ENCODE results near the gene DNAJC15.
"Not testable (repeated sequence)": the region's sequence is repeated elsewhere in the genome, so short reads cannot be mapped to it uniquely, and the experiment has no call there.

Gene DNAJC15

DNA sequence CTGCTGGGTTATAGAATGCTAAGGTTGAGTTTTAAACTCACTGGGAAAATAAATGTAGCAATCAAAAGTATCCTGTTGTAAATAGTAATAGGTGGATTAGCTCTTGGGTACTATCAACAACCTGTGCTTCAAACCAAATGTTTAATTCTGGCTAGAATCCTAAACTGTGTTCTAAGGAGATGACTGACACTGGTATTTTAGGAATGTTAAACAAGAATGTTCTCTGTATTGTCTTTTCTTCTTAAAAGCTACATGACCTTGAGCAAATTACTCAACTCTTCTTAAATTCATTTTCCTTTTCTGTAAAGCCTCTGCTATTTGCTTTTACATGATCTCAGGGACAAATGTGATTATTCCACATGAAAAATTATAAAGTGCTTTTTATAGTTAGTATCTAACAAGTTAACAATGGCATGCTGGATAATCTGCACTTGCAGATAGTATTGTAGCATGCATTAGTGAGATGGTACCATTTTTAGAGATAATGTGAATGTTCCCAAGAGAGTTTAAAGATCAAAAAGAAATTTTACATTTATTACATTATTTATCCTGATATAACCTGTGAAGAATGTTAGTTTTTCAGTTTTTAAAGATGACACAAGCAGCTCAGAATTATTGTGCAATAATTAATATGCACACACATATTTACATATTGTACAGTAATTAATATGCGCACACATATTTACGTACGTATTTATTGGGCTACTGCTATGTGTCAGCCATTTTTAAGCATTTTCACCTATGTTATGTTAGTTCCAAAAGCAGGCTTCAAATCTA is 17.7 kb upstream of the DNAJC15 start:
- peak; percentile 74 for DNase-seq

DNA sequence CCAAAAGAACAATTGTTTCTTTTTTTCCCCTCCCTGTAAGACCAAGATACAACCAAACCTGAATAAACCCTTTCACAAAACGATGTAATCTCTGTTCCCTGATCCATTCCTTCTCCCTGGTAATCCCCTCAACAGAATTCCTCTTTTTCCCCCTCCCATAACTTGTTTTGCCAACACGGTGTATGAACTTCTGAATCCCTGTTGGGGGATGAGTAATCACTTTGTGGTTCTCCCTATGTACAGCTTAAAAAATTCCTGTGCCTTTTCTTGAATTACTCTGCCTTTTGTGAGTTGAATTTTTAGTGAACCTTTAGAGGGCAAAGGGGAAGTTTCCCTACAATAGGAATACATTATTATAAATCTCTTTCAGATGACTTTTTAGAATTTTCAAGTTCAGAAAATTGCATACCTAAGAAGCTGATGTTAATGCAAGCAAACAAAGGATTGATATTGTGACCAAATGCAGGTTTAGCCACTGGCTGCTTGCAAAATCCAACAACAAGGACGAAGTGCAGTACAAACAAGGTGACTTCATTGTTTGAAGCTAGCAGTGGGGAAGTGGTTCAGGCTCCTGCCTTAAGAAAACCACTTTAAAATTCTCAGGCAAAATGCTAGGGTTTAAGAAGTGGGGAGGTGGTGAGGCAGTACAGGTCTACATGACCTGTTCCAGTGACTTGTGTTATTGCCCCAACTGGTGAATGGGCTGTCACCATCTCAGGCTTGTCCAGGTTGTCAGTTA is 16.3 kb upstream of the DNAJC15 start:
- DNase-seq, result peak; percentile 86

DNA sequence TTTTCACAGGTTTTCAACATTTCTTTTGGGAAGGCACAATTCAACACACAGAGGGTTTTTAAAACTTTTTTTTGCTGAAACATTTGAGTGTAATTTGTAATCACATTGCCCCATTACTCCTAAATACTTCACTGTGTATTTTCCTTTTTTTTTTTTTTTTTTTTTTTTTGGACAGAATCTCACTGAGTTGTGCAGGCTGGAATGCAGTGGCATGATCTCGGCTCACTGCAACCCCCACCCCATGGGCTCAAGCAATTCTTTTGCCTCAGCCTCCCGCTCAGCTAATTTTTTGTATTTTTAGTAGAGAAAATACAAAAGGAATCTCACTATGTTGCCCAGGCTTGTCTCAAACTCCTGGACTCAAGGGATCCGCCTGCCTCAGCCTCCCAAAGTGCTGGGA is 14.8 kb upstream of the DNAJC15 start:
- DNase-seq, result peak; percentile 69

DNA sequence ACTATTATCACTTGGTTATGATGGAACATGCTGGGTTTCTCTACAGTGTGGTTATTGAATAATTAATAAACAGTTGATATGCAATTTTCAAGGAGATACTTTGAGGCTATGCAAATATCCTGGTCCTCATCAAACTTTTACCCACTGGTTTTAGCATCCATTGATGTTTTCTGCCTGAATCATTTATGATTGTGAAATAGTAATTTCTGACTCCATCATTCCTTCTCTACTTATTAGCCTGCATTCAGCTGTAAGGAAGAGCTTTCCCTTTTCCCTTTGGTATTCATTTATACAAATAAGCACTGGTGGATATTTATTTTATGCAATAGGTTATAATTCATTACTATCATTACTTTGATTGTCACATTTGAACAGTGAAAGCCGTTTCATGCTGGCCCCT is 13.9 kb upstream of the DNAJC15 start:
- peak; percentile 66 for DNase-seq

DNA sequence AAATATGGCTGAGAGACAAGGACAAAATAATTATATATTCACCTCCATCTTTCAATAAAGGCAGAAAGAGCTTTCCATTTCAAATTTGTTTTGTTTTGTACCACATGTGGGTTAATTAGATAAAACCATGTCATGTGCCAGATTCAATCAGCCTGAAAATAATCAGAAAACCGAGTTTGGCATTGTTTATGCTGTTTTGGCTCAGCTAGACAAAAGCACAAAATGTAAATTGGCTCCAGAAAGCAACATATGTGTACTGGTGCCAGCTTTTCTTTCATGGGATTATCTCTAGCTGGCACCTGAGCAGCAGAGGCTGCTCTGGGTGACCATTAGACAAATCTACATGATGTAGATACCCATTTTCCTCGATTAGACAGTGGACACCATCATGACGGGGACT is 9.2 kb upstream of the DNAJC15 start:
- no peak for DNase-seq

DNA sequence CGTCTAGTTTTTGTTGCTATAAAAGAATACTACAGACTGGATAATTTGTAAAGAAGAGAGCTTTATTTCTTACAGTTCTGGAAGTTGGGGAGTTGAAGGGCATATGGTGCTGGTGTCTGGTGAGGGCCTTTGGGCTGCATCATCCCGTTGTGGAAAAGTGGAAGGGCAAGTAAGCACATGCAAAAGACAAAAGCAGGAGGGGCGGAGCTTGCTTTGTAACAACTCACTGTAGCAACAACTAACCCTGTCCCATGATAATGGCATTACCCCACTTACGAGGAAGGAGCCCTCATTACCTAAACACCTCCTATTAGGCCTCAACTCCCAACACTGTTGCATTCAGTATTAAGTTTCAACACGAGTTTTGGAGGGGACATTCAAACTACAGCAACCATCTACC is 7.2 kb upstream of the DNAJC15 start:
- DNase-seq, result no peak

DNA sequence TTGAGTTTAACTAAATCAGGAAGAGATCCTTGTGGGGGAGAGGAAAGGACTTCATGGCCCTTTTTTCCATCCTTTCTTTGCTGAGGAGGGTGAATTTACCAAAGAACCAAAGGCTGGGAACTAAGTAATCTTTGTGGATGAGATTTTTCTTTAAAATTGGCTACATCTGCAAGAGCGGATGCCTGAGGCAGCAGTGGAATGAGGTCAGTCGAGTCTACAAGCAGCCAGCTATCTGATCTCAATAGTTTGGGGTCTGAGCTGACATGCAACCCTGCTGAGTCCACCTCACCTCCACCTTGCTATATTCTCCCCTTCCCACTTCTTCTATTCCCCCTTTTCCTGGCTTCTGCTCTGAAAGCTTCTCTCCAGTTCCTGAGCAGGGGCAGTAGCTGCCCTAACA is 3.6 kb upstream of the DNAJC15 start:
- DNase-seq, result peak; percentile 48

DNA sequence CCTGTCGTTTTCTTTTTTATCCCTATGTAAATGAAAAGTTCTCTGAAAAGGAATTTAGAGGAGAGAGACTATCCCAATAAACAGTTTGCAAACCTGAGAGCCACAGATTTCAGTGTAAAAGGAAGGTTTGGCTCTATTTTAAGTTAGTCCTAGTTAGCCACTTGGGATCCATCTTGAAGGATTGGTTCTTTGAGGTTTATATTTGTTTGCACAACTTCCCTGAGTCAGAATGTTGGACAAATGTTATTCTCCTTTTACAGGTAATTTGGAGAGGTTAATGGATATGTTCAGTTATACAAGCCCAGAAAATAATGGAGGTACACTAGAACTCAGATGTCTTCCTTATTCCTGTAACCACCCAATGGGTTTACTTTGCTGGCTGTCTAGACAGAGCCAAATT is 2.6 kb upstream of the DNAJC15 start:
- no peak for DNase-seq

DNA sequence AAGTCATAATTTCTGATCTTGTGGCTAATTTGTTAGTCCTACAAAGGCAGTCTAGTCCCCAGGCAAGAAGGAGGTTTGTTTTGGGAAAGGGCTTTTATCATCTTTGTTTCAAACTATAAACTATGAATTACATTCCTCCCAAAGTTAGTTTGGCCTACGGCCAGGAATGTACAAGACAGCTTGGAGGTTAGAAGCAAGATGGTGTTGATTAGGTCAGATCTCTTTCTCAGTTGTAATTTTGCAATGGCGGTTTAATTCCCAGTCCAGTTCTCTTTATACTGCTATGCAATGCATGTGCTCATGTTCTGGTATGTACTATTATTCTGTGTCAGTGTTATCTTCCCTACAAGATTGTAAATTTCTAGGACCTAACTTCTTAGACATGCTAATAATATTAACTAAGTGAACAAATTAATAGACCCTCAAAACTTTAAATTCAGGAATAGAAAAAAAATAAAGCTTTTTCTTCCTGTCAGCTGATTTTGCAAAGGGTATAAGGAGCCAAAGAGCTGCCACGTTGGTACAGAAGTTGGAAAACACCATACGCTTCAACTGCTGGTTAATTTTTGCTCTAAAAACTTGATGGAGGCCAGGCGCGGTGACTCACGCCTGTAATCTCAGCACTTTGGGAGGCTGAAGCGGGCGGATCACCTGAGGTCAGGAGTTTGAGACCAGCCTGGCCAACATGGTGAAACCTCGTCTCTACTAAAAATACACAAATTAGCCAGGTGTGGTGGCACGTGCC is 1.3 kb upstream of the DNAJC15 start:
- DNase-seq, result peak; percentile 84

DNA sequence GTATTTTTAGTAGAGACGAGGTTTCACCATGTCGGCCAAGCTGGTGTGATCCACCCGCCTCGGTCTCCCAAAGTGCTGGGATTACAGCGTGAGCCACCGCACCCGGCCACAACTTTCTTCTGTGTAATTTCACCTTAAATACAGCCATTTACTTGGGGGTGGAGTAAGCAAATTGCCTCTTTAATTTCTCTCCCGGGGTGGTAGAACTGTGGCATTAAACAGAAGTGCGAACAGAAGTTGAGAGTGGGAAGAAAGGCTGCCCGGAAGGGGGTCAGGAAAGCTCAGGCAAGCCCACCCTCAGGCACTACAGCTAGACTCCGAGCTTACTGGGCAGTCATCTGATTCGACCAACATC is 475 bp upstream of the DNAJC15 start:
- no peak for DNase-seq

DNA sequence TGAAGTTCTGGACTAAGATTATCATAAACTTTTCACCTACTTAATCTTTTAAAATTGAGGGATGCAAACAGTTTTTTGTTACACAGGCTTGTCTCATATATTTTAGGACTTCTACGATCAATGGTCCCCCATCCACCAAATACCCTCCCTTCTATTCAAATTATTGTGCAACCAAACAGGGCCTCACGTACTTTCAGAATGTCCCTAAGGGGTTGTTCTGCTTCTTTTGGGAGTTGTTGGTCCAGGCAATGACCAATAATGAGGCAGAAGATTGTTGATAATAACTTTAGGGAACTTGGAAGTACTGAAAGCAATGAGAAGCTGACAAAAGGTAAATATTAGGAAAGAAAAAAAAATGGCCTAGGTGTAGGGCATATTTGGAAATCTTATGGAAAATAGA is 2.9 kb downstream of the DNAJC15 start:
- no peak for DNase-seq

DNA sequence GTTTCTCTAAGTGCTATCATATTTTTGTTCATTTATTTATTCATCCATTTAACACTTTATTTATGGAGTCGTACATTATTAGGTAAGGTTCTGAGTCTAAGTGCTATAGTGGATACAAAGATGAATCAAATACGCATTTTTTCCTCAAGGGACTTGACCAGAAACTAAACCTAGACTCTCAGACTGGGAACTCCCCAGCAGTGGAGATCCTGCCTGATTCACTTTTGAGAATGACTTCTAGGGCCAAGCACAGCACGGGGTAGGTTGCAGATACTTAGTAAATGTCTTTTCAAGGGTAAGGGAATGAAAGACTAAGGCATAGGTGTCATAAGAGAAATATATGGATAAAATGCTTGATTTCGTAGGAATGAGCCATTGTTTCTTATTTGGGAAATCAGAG is 7.2 kb downstream of the DNAJC15 start:
- DNase-seq, result peak; percentile 56

DNA sequence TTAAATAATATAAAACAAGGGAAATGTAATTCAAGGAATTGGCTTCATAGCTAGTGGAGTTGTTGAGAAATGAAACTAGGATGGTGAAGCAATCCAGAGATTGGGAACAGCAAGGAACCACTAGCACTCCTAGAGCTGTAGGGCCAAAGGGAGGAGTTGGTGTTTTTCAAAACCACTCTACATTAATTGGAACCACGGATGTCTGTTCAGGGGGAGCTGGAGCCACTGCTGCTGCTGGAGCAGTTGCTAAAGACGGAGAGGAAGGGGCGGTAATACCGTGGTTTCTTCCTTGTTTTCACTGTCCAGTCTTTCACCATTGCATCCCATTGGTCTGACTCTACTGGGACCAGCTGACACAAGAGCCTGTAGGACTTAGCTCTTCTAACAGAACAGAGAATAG is 8.5 kb downstream of the DNAJC15 start:
- DNase-seq, result no peak

DNA sequence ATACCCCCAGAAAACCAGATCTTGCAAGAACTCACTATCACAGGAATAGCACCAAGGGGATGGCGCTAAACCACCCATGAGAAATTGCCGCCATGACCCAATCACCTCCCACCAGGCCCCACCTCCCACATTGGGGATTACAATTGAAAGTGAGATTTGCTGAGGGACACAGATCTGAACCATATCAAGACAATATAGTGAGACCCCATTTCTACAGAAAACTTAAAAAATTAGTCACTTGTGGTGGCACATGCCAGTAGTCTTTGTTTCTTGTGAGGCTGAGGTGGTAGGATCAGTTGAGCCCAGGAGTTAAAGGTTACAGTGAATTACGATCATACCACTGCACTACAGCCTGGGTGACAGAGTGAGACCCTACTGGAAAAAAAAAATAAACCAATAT is 9.7 kb downstream of the DNAJC15 start:
- DNase-seq, result no peak

DNA sequence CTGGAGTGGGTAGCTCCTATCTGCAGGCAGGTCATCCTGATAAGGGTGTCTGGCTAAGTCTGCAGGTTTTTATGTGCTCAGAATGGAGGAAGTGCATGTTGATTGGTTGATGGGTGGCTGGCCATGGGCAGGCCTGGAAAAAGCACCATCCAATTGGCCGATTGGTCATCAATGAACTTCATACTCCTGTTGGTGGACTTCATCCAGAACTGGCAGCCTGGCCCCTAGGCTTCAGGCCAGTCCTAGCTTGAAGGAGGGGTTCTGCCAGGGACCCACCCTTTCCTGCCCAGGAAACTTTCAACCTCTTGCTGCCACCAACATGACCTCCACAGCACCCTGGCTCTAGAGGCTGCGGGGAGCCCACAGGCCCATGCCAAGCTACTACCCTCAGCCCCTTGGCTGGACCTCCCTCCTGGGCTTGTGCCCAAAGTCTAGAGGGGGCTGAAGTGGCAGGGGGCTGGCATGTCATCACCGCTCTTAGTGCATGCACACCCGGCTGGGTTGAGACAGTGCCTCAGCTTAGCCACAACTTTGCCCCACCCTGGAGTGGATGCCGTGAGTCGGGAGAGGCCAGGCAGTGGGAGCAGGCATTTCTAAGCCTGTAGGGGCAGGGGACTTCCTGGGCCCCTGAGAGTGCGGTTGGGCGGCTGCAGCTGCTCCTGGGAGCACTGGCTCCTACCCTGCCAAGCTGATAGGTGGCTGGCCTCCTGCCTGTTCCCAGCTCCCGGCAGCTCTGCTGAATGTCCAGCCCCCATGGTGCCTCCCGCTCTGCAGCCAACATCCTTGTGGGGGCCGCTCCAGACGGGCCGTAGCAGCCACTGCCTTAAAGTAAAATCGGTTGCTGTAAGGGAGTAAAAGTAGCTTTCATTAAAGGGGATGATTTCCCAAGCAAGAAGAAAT is 13.2 kb downstream of the DNAJC15 start:
- DNase-seq, result no peak

DNA sequence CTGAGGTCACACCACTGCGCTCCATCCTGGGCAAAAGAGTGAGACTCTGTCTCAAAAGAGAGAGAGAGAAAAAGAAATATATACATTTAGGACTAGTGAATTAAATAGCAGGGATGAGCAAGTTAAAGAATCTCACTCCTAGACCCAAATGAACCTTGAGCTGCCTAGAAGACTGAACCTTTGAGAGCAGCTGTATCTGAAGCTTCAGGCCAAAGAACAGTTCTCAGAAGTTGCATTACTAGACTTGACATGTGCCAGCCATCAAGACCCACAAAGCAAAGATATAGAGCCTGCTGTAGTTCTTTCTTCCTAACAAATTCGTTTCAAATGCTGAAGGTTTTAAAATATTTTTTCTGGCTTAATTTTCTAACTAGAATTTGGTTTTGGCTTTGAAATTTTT is 16.6 kb downstream of the DNAJC15 start:
- DNase-seq, result no peak

DNA sequence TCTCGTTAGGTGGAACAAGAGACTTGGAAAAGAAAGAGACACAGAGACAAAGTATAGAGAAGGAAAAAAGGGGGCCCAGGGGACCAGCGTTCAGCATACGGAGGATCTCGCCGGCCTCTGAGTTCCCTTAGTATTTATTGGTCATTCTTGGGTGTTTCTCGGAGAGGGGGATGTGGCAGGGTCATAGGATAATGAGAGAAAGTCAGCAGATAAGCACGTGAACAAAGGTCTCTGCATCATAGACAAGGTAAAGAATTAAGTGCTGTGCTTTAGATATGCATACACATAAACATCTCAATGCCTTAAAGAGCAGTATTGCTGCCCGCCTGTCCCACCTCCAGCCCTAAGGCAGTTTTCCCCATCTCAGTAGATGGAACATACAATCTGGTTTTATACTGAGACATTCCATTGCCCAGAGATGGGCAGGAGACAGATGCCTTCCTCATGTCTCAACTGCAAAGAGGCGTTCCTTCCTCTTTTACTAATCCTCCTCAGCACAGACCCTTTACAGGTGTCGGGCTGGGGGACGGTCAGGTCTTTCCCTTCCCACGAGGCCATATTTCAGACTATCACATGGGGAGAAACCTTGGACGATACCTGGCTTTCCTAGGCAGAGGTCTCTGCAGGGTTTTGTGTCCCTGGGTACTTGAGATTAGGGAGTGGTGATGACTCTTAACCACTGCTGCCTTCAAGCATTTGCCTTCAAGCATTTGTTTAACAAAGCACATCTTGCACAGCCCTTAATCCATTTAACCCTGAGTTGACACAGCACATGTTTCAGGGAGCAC is 17.4 kb downstream of the DNAJC15 start:
- not testable (repeated sequence) for DNase-seq

DNA sequence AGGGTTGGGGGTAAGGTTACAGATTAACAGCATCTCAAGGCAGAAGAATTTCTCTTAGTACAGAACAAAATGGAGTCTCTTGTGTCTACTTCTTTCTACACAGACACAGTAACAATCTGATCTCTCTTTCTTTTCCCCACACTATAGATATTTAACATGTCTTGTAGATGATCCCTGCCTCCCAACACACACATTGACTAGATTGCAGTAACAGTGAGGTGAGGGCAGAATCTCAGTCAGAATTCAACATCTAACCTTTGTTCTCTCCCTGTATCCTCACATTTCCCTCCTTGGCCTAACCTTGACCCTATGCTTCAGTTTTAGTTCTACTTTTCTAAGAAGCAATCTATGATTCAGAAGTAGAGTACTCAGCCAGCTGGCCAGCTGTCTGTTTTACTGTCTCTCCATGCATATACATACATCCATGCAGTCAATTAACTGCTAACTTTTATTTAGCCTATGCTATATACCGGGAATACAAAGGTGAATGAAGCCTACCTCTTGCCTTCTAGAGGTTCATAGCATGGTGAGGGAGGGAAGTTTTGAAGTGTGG is 18.1 kb downstream of the DNAJC15 start:
- DNase-seq, result no peak

DNA sequence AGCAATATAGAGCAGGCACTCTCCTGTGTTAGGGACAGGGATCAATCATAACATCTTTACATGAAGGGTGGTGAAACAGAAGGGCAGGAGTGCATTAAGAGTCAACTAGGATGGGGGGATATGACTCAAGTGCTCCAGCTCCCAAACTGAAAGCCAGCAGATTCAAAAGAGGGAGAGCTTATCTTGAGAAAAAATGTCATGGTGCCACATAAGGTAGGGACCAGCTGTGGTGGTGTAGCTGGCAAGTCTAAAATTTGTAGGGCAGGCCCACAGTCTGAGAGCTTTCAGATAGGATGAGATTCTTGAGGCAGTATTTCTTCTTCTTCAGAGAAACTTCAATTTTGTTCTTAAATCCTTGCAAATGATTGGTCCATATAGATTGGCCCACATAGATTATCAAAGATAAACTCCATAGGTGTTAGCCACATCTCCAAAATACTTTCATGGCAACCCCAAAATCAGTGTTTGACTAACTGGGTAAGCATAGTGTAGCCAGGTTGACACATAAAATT is 19.1 kb downstream of the DNAJC15 start:
- no peak for DNase-seq

DNA sequence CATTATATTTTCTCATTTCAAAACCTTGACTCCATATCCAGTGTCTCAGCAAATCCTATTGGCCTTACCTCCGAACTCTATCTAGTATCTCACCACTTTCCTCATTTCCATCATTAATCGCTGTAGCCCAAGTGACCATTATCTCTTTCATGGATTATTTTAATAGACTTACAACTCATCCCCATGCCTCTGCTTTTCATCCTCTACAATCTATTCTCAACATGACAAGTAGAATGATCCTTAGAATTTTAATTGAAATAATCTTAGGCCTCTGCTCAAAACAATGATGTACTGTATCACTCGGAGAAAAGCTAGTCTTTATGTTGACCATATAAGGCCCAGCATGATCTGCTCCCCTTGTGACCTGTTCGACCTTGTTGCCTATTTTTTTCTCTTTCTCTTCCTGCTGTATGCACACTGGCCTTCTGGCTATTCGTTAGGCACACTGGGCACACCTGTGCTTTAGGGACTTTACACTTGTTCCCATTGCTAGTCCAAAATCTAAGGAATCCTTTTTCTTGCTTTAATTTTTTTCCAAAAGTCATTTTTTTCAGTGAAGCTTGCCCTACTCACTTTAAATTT is 21.4 kb downstream of the DNAJC15 start:
- DNase-seq, result no peak

DNA sequence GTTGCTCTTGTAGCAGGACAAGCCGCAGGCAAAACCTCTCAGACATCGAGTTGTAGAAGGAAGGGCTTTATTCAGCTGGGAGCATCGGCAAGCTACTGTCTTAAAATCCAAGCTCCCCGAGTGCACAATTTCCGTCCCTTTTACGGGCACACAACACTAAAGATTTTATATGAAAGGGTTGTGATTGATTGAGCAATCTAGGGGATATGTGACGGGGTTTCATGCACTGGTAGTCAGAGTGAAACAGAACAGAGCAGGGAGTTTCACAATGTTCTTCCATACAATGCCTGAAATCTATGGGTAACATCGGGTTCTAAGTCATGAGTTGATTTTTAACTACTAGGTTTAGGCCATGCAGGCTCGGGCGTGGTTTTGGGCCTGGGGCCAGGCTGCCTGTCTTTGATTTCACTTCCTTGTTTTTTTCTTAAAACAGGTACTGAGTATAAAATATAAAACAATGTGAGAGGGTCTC is 22.0 kb downstream of the DNAJC15 start:
- DNase-seq, result not testable (repeated sequence)
